Measurements from ENCODE around the gene FRMD4B. TPM values are rescaled to one million over a fixed set of nuclear protein-coding genes. Genes with fewer than 3 reads are reported as not detected.

The FRMD4B gene
- polyA plus RNA-seq, 3 donors = 13.2 to 21.0 (median 19.6) TPM

GRCh38 chr3:69130689-69131088, 255.2 kb downstream of the FRMD4B start:
- peaks cover 0 to 5% (median 4%) of the 10 kb centered on the region in 7 donors for H3K9me3 Mint-ChIP-seq
- no peak for DNase-seq
- no peaks in the 10 kb centered on the region for H3K4me1 Mint-ChIP-seq
- intact Hi-C loops (cut with micrococcal nuclease) = no loop called here
- Histone ChIP-seq H3K9ac (ENCODE audit: insufficient read depth, low read length, poor library complexity, severe bottlenecking) (no peak overlapping the region), H3K4me2 (replicated peaks; ENCODE audit: extremely low read depth, low read length, poor library complexity, severe bottlenecking) (no peak overlapping the region), H3K27me3 (ENCODE audit: control insufficient read depth in 2 of 2, insufficient read depth in 2 of 2, low read length in 2 of 2) (no peaks in the 10 kb centered on the region), H2AFZ (ENCODE audit: insufficient read depth, low read depth, low read length, poor library complexity, severe bottlenecking) (no peak overlapping the region), H3K79me2 (ENCODE audit: insufficient read depth, low read length) (no peaks in the 10 kb centered on the region), H3K9me3 (replicated peaks in 1 of 2; ENCODE audit: control insufficient read depth in 1 of 2, insufficient read depth in 1 of 2, low read length in 2 of 2) (peaks cover 0 to 4% of the 10 kb centered on the region in 2 donors), H4K20me1 (ENCODE audit: insufficient read depth, low read length) (no peaks in the 10 kb centered on the region), H3K4me3 (replicated peaks in 1 of 3; ENCODE audit: low read depth in 2 of 3, low read length in 3 of 3) (no peak overlapping the region), H3K27ac (ENCODE audit: low read depth in 1 of 2, low read length in 2 of 2) (no peak overlapping the region), H3K4me1 (ENCODE audit: control insufficient read depth in 1 of 2, insufficient read depth in 2 of 2, low read length in 2 of 2) (no peaks in the 10 kb centered on the region), H3K36me3 (replicated peaks in 1 of 2; ENCODE audit: control insufficient read depth in 1 of 2, insufficient read depth in 2 of 2, low read length in 2 of 2) (no peaks in the 10 kb centered on the region)
- no peaks in the 10 kb centered on the region for H3K36me3 Mint-ChIP-seq
- H3K27ac Mint-ChIP-seq = no peak overlapping the region
- peaks cover 0 to 3% (median 2%) of the 10 kb centered on the region in 3 donors for H3K27me3 Mint-ChIP-seq (ENCODE audit: low read depth in 3 of 3)
- TF ChIP-seq CTCF (IDR thresholded peaks at IDR 0.05) = no peak
- H3K4me3 Mint-ChIP-seq = no peak overlapping the region

- peaks cover 0 to 4% of the 10 kb centered on the region in 2 donors for H3K9me3 ChIP-seq (replicated peaks in 1 of 2; ENCODE audit: control insufficient read depth in 1 of 2, insufficient read depth in 1 of 2, low read length in 2 of 2)
- Mint-ChIP-seq H3K27ac (no peak overlapping the region), H3K4me3 (no peak overlapping the region), H3K4me1 (no peaks in the 10 kb centered on the region), H3K9me3 (peaks cover 0 to 5% (median 4%) of the 10 kb centered on the region in 7 donors), H3K27me3 (ENCODE audit: low read depth in 3 of 3) (peaks cover 0 to 3% (median 2%) of the 10 kb centered on the region in 3 donors), H3K36me3 (no peaks in the 10 kb centered on the region)
- no peaks in the 10 kb centered on the region for H3K79me2 ChIP-seq (ENCODE audit: insufficient read depth, low read length)
- H3K27me3 ChIP-seq (ENCODE audit: control insufficient read depth in 2 of 2, insufficient read depth in 2 of 2, low read length in 2 of 2) = no peaks in the 10 kb centered on the region
- H3K4me2 ChIP-seq (replicated peaks; ENCODE audit: extremely low read depth, low read length, poor library complexity, severe bottlenecking) = no peak overlapping the region
- no peaks in the 10 kb centered on the region for H3K4me1 ChIP-seq (ENCODE audit: control insufficient read depth in 1 of 2, insufficient read depth in 2 of 2, low read length in 2 of 2)
- no peaks in the 10 kb centered on the region for H4K20me1 ChIP-seq (ENCODE audit: insufficient read depth, low read length)
- H3K27ac ChIP-seq (ENCODE audit: low read depth in 1 of 2, low read length in 2 of 2) = no peak overlapping the region
- no peak overlapping the region for H3K9ac ChIP-seq (ENCODE audit: insufficient read depth, low read length, poor library complexity, severe bottlenecking)
- no peaks in the 10 kb centered on the region for H3K36me3 ChIP-seq (replicated peaks in 1 of 2; ENCODE audit: control insufficient read depth in 1 of 2, insufficient read depth in 2 of 2, low read length in 2 of 2)
- peak overlapping the region; percentile 5 for H2AFZ ChIP-seq (ENCODE audit: insufficient read depth, low read depth, low read length, poor library complexity, severe bottlenecking)
- H3K4me3 ChIP-seq (replicated peaks in 1 of 3; ENCODE audit: low read depth in 2 of 3, low read length in 3 of 3) = no peak overlapping the region
- WGBS (ENCODE audit: insufficient coverage) = no CpG with 5 or more reads among the region's 1 CpG
- intact Hi-C loops (cut with micrococcal nuclease) = no loop called here
- no peak for DNase-seq
- no peak for TF ChIP-seq CTCF (IDR thresholded peaks at IDR 0.05)
These were observed 256.4 kb downstream of the FRMD4B start for GRCh38 chr3:69129531-69129930.
